ENCODE measurements around the gene BIRC5.
"Not testable (repeated sequence)": the region's sequence is repeated elsewhere in the genome, so short reads cannot be mapped to it uniquely, and the experiment has no call there.

BIRC5 gene

DNA sequence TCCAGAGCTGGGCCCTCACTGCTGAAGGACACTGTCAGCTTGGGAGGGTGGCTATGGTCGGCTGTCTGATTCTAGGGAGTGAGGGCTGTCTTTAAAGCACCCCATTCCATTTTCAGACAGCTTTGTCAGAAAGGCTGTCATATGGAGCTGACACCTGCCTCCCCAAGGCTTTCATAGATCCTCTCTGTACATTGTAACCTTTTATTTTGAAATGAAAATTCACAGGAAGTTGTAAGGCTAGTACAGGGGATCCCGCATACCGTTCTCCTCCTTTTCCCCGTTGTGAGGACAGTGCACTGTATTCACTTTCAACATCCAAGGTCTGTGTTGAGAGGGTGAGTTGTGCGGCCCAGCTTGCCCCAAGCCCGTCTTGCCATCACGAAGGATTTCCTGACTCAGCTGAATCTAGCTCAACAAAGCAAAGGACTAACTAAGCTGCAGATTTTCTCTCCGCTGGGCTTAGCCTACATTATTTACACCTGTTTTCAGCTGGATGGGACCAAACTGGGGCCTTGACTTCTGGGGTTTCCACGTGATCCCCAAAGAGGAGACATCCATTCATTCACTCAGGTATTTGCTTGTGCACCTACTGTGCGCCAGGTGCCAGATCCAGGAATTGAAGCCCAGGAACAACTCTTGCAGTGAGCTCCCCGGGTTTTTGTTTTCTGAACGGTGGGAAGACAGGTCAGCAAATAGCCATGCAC, 12.2 kb downstream of the BIRC5 start:
- DNase-seq, result no peak

DNA sequence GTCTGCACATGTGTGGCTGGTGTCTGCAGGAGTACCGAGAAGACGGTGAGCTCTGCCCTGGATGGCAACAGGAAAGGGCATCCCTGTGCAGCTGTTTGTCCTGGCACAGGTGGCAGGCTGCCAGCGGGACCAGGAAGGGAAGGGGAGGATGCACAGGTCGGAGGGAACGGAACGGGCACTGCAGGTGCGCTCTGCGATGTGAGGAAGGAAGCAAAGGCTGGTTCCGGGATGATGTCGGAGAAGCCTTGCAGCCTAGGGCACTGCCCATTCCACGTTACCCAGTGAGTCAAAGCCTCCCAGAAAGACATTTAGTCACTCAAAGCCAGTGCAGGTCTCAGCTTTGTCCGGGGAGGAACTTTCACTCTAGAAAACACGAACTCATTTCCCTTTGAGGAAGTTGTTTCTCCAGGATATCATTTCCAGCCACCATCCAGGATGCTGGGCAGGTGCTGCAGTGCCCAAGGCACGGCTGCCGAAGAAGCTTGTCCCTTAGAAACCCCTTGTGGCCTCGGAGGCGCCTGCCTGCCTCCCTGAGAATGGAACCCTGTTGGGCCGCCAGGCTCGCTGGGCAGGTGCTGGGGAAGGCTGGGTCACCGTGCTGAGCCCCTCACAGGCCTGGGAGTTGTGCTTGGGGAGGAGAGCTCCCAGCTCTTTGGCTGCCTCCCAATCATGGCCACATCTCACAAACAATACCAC, 12.9 kb downstream of the BIRC5 start:
- DNase-seq, result peak in 1 of 2 donors; percentile 17

DNA sequence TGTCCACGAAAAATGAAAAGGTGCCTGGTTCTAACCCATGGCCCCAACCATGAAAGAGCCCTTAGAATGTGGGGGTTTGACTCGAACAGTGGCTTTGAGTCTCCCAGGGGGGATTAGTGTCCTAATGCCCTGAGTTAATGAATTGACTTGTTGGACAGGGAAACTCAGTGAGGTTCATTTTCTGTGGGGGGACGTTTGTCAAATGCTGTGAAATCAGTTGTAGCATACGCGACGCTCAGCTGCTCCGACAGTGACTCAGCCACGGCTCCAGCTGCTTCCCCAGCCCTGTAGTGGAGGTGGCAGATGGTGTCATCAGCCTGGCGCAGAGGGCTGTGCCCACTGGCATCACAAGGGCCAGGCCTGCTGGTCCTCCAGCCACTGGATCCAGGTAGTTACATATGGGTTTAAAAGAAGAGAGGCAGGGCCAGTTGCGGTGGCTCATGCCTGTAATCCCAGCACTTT, 13.4 kb downstream of the BIRC5 start:
- DNase-seq, result peak in 1 of 2 donors; percentile 38

DNA sequence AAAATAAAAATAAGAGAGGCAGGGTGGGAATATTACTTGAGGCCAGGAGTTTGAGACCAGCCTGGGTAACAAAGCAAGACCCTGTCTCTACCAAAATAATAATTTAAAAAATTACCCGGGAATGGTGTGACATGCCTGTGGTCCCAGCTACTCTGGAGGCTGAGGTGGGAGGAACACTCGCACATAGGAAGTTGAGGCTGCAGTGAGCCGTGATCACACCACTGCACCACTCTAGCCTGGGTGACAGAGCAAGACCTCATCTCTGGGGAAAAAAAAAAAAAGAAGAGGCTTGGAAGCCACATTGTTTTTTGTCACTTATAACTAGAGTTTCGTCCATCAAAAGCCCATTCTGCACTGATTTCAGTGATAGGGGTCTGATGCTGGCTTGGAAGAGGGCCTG, 14.1 kb downstream of the BIRC5 start:
- no peak for DNase-seq

DNA sequence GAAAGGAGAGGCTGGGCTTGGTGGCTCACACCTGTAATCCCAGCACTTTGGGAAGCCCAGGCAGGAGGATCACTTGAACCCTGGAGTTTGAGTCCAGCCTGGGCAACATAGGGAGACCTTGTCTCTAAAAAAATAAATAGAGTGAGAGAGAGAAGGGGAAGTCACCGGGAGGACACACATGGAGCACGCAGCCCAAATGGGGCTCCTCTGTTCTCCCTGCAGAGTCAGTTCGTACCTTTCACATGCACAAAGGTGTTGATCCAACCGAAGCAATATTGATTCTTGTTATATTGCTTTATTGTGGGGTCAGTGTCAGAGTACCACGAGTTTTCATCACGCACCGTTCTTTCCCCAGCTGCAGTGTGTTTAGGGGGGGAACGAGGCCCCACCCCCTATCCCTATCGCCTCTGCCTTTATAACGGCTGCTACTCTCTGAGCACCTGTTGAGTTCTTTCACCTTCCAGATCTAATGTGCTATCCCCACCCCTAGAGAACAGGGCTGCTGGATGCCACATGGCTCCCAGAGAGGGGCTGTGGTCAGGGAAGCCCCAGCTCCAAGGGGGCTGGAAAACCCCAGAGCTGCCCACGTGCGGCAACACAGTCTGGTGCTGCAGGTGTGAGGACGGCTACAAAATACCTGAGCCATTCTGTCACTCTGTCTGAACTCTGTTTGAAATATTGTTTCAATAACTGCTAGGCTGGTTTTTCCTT, 16.4 kb downstream of the BIRC5 start:
- DNase-seq, result no peak

DNA sequence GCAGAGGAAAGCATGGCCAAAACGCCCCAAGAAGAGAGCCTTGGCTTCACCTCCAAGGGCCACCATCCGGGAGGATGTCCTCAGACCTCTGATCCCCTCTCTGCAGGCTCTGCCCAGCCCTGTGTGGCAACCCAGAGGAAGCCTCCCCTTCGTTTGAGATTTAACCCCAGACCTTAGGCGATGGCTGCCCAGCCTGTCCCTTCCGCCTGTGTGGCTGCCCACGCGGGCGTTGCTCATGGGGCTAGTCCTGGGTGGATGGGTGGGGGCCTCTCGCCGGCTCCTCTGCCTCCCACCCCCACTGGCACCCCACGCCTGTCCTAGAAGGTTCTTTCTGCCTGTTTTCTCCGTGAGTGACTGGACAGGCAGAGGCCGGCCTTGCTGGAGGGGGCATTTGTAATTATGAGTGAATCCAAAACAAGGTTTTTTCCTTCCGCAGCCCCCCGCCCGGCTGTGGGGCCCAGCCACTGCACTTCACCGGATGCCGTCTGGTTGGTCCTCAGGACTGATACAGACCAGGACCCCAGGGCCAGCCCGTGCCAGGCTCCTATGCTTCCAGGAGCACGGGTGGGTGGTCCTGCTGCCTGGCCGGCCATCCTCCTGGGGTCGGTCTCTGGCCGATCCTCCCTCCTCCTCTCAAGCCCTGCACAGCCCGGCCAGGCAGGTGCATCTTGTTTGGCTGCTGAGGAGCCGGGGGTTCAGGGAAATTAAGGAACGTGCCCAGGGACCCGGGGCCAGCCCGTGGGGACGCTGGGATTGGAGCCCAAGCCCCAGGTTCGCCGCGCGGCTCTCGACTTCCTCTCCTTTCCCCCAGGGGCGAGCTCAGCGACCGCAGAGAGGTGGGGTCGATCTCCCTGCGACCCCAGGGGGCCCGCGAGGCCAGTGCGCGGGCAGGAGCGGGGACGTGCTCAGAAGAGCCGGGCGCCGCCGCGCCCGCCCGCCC, 17.2 kb downstream of the BIRC5 start, which contains the start of gene TMEM235:
TSS of gene TMEM235 (plus strand) at position 636 of the 940 bp plus-strand sequence. CDS start 393 bp downstream, outside the sequence.
- DNase-seq, result no peak

DNA sequence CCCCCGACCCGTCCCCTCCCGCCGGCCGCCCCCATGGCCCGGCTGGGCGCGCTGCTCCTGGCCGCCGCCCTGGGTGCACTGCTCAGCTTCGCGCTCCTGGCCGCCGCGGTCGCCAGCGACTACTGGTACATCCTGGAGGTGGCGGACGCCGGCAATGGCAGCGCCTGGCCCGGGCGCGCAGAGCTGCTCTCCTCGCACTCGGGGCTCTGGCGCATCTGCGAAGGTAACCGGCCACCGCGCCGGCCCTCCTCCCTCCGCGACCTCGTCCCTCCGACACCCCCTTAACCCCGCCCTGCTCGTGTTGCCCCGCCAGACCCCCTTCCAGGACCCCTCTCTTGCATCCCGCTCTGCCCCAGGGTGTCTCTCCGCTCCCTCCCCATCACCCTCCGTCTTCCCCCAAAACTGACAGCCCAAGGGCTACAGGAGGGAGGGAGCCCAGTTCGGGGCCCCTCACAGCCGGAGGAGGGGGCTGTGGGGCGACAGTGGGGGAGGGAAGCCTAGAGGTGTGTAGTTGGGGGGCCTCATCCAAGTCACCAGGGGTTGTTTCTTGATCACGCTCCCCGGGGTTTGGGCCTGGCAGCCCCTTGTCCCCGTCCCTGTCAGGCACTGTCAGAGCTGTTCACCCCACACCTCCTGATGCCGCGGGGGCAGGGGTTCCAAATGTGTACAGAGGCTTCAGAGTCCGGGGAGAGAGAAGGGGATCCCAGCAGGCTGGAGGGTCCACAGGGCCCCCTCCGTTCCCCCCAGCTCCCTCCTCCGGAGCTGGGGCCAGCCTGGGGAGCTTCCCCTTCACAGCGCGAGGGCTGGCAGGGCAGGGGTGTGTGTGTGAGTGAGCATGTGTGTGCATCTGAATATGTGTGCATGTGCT, 18.2 kb downstream of the BIRC5 start:
- DNase-seq, result peak in 1 of 2 donors; percentile 14

DNA sequence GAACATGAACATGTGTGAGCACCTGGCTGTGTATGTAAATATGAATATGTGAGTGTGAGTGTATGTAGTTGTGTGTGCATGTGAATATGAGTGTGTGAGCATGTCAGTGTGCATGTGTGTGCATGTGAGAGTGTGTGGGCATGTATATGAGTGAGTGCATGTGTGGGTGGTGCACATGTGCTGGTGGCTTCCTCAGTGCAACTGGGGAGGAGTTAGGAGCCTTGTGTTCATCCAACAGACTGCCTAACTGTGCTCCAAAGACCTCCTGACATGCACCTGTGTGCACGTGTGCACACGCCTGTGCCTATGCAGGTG, 18.8 kb downstream of the BIRC5 start:
- no peak for DNase-seq

DNA sequence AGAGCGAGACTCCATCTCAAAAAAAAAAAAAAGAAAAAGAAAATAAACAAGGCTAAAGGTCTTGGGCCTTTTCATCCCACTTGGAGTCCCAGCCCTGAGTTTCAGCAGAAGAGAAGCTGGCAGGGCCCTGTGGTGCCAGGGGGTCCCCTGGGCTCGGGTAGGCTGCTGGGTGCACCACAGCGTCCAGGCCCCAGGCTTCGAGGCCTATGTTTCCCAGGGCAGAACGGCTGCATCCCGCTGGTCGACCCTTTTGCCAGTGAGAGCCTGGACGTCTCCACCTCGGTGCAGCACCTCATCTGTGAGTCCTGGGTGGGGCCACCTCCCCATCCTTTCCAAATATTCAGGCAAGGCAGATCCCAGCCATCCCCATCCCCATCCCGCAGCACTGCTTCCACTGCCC, 19.6 kb downstream of the BIRC5 start:
- DNase-seq, result no peak

DNA sequence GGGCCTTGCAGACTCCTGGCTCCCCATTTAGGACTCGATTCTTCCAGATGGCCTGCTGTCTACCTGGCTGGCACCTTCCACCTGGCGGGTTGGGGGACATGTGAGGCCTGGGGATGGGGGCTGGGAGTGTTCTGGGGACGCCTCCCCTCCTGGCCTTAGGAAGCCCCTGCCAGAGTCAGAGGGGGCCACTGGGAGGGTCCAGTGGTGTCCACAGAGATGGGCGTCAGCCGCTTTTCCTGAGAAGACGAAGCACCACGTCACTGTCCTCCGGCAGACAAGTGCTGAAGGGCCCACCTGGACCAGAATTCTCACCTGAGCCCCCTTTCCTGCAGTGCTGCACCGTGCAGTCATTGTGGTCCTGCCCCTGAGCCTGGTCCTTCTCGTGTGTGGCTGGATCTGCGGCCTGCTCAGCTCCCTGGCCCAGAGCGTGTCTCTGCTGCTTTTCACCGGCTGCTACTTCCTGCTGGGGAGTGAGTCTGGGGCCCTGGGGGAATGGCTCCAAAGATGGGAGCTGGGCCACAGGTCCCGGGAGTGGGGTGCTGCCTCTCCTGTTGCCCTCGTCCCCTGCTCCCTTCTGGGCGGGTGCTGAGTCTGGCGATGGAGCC, 20.3 kb downstream of the BIRC5 start:
- no peak for DNase-seq

DNA sequence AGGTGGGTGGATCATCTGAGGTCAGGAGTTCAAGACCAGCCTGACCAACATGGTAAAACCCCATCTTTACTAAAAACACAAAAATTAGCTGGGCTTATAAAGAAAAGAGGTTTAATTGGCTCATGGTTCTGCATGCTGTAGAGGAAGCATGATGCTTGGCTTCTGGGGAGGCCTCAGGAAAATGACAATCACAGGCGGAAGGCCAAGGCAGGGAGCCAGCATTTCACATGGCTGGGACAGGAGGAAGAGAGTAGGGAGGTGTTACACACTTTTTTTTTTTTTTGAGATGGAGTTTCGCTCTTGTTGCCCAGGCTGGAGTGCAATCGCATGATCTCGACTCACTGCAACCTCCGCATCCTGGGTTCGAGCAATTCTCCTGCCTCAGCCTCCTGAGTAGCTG, 21.0 kb downstream of the BIRC5 start:
- not testable (repeated sequence) for DNase-seq

DNA sequence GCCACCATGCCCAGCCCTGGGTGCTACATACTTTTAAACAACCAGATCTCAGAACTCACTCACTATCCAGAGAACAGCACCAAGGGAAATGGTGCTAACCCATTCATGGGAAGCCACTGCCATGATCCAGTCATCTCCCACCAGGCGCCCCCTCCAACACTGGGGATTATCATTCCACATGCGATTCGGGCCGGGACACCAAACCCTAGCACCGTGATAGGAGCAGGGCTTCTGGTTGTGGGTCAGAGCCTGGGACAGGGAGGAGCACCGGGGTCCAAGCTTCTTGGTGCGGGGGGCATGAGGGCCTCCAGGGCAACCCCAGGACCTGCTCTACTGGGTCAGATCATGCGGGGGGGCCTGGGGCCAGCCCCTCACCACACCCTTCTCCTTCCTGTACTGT, 21.8 kb downstream of the BIRC5 start:
- DNase-seq, result no peak

DNA sequence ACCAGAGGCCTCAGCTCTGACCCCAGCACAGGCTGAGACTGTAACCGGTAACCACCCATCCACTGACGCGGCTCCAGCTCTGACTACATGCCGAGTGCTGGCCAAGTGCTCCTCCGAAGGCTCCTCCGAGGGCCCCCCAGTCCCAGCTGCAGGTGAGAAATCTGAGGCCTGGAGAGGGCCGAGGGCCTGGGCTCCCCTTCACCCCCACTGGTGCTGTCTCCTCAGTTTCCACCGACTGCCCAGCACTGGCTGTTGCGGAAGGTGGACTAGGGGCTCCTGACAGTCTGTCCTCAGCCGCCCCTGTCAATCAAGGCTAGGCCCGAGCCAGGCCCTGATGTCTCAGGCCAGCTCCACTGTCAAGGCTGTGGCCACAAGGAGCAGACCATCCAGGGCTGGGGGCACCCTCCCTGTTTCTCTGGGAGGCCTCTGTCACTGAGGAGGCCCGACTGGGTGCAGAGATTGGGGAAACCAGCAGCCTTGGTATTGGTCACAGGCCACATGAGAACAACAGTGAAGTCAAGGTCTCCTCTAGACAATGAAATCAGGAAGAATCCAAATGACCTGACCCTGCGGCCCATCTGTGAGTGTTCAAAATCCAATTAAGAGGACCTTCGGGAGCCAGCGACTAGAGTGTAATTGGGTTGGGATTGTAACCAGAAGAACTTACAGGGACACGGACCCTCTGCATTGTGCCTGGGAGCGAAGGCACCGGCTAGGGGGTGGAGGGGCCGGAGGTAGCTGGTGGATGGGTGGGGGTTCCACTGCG, 22.5 kb downstream of the BIRC5 start:
- no peak for DNase-seq

DNA sequence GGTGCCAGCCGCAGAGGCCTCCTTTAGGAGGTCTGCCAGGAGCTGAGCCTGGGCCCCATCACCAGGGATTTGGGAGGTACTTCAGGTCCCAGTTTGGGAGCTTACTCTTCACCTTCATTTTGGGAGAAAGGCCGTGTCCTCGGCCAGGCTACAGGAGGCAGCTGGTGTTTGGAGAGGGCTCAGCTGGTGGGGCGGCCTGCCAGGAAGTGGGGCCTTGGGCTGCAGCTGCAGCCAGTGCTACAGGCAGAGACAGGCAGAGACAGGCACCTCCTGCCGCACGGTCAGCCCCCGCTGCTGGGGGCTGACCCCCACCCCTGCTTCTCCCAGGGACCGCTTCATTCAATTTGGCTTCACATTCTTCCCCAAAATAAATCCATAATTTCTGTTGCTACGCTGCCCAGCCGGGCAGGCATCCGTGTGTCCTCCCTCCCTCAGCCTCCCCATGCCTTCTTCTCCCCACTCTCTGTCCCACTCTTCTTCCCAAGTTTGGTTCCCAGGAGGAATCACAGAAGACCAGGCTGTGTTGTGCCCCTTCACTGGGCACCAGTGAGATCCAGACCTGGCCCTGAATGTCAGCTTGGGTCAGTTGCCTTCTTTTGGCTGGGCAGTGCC, 23.5 kb downstream of the BIRC5 start:
- DNase-seq, result no peak

DNA sequence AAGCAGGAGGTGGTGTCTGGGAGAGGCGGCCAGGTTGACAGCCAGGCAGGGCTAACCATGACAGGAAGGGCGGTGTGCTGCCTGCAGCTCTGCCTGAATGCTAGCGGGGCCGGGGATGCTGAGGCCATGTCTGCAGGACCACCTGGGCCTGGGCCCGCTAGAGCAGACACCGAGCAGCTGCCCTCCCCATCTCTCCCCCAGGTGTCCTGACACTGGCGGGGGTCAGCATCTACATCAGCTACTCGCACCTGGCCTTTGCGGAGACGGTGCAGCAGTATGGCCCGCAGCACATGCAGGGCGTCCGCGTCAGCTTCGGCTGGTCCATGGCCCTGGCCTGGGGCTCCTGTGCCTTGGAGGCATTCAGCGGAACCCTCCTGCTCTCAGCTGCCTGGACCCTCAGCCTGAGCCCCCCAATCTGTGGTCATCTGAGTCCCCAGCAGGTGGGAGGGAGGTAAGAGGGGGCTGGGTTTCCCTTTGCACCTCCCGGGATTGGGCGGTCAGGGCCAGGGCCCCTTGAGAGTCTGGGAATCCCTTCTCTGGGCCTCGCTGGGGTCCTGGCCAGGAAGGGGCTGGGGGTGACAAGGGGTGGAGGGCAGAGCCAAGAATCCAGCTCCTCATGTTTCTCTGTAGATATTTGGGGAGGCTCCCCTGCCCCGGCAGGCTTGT, 24.9 kb downstream of the BIRC5 start:
- no peak for DNase-seq

DNA sequence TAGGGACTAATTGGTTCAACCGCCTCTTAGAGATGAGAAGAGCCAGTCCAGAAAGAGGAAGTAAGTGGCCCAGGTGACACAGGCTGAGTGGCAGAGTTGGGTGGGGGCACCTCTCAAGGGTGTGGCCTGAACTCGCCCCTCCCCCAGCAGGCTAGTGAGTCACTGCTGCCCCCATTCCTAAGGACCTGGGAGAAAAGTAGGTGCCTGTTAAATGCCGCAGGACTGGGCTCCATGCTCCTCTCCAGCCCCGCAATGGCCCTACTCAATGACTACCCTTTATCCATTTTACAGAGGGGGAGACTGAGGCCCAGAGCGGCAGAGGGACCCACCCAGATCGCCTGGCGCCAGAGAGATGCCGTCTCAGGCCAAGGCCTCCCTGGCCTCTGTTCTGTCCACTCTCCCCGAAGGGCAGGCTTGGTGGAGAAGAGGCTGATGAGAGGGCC, 25.5 kb downstream of the BIRC5 start:
- DNase-seq, result no peak

DNA sequence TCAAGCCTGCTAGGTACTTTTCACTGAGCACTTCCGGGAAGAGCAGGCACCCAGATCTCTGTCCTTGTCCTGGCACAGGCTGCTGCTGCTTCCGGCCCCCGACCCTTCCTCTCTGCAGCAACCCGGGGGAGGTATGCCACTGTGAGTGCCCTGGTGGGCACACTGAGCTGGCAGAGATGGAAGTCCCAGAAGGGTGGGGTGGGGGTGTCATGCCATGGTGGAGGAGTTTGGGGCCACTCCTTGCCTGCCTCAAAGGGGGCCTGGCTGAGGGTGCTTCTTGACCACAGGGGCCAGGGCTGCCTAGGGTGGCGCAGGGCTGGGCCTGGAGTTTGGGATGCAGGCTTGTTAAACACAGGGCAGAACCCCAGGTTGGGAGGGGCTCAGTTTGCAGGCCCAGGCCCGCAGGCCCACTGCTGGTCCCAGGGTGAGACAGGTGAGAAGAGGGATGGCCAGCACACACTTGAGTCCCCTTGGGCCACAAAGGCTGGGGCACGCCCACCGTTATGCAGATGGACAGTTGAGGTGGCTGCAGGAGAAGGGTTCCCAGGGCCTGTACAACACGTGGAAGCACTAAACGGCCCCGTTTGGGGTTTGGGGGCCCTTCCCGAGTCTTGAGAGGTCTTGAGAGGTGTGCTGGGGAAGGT, 26.1 kb downstream of the BIRC5 start:
- no peak for DNase-seq

DNA sequence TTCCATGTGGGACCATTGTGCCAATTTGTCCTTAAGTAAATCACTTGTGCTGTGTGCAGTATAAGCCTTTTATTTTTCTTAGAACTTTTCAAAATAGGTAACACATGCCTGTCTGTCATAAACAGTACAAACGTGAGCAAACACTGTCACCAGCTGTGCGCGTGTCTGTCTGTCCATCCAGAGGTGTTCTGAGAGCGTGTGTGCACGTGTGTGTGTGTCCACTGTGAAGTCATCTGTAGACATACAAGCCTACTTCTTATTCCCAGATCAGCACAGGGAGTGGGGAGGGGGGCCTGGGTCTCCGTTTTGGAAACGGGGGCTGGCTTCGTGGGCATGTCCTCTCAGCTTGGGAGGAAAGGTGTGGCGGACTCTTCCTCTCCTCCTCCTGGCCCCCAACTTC, 26.8 kb downstream of the BIRC5 start:
- DNase-seq, result no peak

Data from CD4-positive, alpha-beta T cell treated with Interferon alpha-2 for 1 hour (primary cell).